Fibroblast of lung (primary cell): ENCODE data around the gene PUM2. TPM values are rescaled to one million over a fixed set of nuclear protein-coding genes. Genes with fewer than 3 reads are reported as not detected.

Source experiments
- DNase-seq, 2 donors: peaks; one replicate each; pipeline versions ENCODE4 v3.0.0 to v3.0.0-alpha.2; 2010; ENCODE audit warnings: low read depth in 2 of 2
- H2AFZ ChIP-seq: 2 replicates; pipeline ENCODE4 v1.5.1; 2012; ENCODE audit warnings: low read length, control low read depth, inconsistent platforms
- H3K27ac ChIP-seq: 2 replicates; pipeline ENCODE4 v1.5.1; 2011; ENCODE audit warnings: low read length, control low read depth; ENCODE audit not compliant: insufficient read depth
- H3K27me3 ChIP-seq: 2 replicates; pipeline ENCODE4 v1.5.1; 2011; ENCODE audit warnings: mild to moderate bottlenecking, low read length; ENCODE audit not compliant: control insufficient read depth, insufficient read depth
- H3K36me3 ChIP-seq: 2 replicates; pipeline ENCODE4 v1.5.1; 2011; ENCODE audit warnings: low read length; ENCODE audit not compliant: control insufficient read depth, insufficient read depth
- H3K4me1 ChIP-seq: 2 replicates; pipeline ENCODE4 v1.5.1; 2011; ENCODE audit warnings: low read length; ENCODE audit not compliant: control insufficient read depth, insufficient read depth; ENCODE audit errors: extremely low read depth
- H3K4me2 ChIP-seq: 2 replicates; pipeline ENCODE4 v1.5.1; 2011; ENCODE audit warnings: low read length, control low read depth; ENCODE audit not compliant: insufficient read depth; ENCODE audit errors: extremely low read depth
- H3K4me3 ChIP-seq, 4 experiments: fragments of 200-600 bp in 1 of 4; sonication (generic) in 1 of 4; replicated peaks in 1 of 4; 2 replicates each; pipeline ENCODE4 v1.5.1; 2011 to 2016; ENCODE audit warnings: low read length in 4 of 4, low read depth in 3 of 4, mild to moderate bottlenecking in 3 of 4, control low read depth in 2 of 4, inconsistent platforms in 1 of 4, mixed read lengths in 1 of 4; ENCODE audit not compliant: insufficient read depth in 1 of 4; ENCODE audit errors: control extremely low read depth in 1 of 4
- H3K79me2 ChIP-seq: 2 replicates; pipeline ENCODE4 v1.5.1; 2012; ENCODE audit warnings: mild to moderate bottlenecking, low read length, inconsistent platforms; ENCODE audit not compliant: control insufficient read depth, insufficient read depth
- H3K9ac ChIP-seq: 2 replicates; pipeline ENCODE4 v1.5.1; 2011; ENCODE audit warnings: mild to moderate bottlenecking, low read length, control low read depth; ENCODE audit not compliant: insufficient read depth
- H3K9me3 ChIP-seq: 2 replicates; pipeline ENCODE4 v1.5.1; 2012; ENCODE audit warnings: low read depth, low read length; ENCODE audit not compliant: control insufficient read depth, insufficient read depth
- H4K20me1 ChIP-seq: 2 replicates; pipeline ENCODE4 v1.5.1; 2011; ENCODE audit warnings: low read length; ENCODE audit not compliant: control insufficient read depth, insufficient read depth; ENCODE audit errors: extremely low read depth
- EZH2 ChIP-seq: IDR thresholded peaks from 2 replicates; pipeline ENCODE4 v1.5.1; 2012; ENCODE audit warnings: low read length, control low read depth, mild to moderate bottlenecking; ENCODE audit errors: missing control alignments
- polyA plus RNA-seq, 2 donors: library from polyadenylated mRNA; depleted of rRNA in 1 of 2; stranded (reverse) in 1 of 2; unstranded in 1 of 2; fragments of >200 nt; gene quantifications; 2 replicates each; pipeline ENCODE4 v1.2.1, GENCODE V29; 2011 to 2012; ENCODE audit warnings: missing spikeins in 1 of 2
- total RNA-seq: library from RNA; depleted of rRNA; stranded (reverse); fragments of >200 nt; gene quantifications from 2 replicates; pipeline ENCODE4 v1.2.1, GENCODE V29; 2014
- TF ChIP-seq, protein P1 (sequence below), 2 donors: IDR thresholded peaks in 1 of 2; conservative IDR thresholded peaks in 1 of 2; 1 replicate in 1 of 2; 2 replicates in 1 of 2; pipeline ENCODE4 v1.5.1; 2011 to 2012; ENCODE audit warnings: low read length in 2 of 2, control low read depth in 1 of 2, inconsistent platforms in 1 of 2, low read depth in 1 of 2, mild to moderate bottlenecking in 1 of 2

PUM2 gene
- total and polyA plus RNA-seq, 2 donors (not counting 1 experiment from before 2014, with no cell fraction given): 48.2 to 54.2 TPM

GRCh38 chr2:20211860-20212458 is 138.7 kb downstream of the PUM2 start:
- no peaks in the 10 kb centered on the region for H3K36me3 ChIP-seq
- H3K4me2 ChIP-seq: no peak overlapping the region
- H3K9ac ChIP-seq: no peak overlapping the region
- H3K27ac ChIP-seq: no peak overlapping the region
- H3K4me3 ChIP-seq: no peak overlapping the region
- H3K9me3 ChIP-seq: no peaks in the 10 kb centered on the region
- H3K4me1 ChIP-seq: peaks cover 2% of the 10 kb centered on the region
- no peaks in the 10 kb centered on the region for H4K20me1 ChIP-seq
- DNase-seq: no peak
- no peak overlapping the region for H2AFZ ChIP-seq
- H3K27me3 ChIP-seq: no peaks in the 10 kb centered on the region
- TF ChIP-seq, protein P1, sequence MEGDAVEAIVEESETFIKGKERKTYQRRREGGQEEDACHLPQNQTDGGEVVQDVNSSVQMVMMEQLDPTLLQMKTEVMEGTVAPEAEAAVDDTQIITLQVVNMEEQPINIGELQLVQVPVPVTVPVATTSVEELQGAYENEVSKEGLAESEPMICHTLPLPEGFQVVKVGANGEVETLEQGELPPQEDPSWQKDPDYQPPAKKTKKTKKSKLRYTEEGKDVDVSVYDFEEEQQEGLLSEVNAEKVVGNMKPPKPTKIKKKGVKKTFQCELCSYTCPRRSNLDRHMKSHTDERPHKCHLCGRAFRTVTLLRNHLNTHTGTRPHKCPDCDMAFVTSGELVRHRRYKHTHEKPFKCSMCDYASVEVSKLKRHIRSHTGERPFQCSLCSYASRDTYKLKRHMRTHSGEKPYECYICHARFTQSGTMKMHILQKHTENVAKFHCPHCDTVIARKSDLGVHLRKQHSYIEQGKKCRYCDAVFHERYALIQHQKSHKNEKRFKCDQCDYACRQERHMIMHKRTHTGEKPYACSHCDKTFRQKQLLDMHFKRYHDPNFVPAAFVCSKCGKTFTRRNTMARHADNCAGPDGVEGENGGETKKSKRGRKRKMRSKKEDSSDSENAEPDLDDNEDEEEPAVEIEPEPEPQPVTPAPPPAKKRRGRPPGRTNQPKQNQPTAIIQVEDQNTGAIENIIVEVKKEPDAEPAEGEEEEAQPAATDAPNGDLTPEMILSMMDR (conservative IDR thresholded peaks at IDR 0.05 in 1 of 2, IDR thresholded peaks at IDR 0.05 in 1 of 2; ENCODE audit: low read depth in 1 of 2, low read length in 2 of 2): no peak
- TF ChIP-seq EZH2: no peak
- no peaks in the 10 kb centered on the region for H3K79me2 ChIP-seq

DNA sequence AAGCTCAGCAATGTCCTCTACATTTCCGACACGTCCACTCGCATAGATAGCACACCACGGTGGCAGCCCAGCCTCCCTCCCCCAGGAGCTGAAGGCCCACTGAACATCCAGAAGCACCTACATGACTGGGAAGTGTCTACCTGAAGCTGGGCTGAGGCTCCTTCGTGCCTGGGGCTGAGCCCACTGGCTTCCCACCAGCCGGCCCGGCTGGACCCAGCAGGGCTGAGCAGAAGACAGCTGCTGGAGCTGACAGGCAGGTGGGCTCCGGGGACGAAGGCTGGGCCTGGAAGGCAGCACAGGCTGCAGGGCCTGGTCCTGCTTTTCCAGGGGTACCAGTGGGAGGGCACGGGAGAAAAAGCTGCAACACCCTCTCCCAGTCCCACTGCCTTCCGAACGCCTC is 139.2 kb downstream of the PUM2 start:
- Histone ChIP-seq H3K4me3 (no peak overlapping the region), H3K4me1 (peaks cover 2% of the 10 kb centered on the region), H3K79me2 (no peaks in the 10 kb centered on the region), H3K36me3 (no peaks in the 10 kb centered on the region), H3K4me2 (no peak overlapping the region), H3K27me3 (no peaks in the 10 kb centered on the region), H4K20me1 (no peaks in the 10 kb centered on the region), H3K9me3 (no peaks in the 10 kb centered on the region), H2AFZ (no peak overlapping the region), H3K27ac (no peak overlapping the region), H3K9ac (no peak overlapping the region)
- no peak for TF ChIP-seq EZH2
- TF ChIP-seq, protein P1 (conservative IDR thresholded peaks at IDR 0.05 in 1 of 2, IDR thresholded peaks at IDR 0.05 in 1 of 2; ENCODE audit: low read depth in 1 of 2, low read length in 2 of 2): no peak
- DNase-seq: no peak

- no peak overlapping the region for H3K4me3 ChIP-seq
- H3K9me3 ChIP-seq: no peaks in the 10 kb centered on the region
- H3K36me3 ChIP-seq: no peaks in the 10 kb centered on the region
- H3K4me2 ChIP-seq: no peak overlapping the region
- no peaks in the 10 kb centered on the region for H3K79me2 ChIP-seq
- no peaks in the 10 kb centered on the region for H3K27me3 ChIP-seq
- H3K4me1 ChIP-seq: peaks cover 2% of the 10 kb centered on the region
- DNase-seq: no peak
- H3K27ac ChIP-seq: no peak overlapping the region
- H4K20me1 ChIP-seq: no peaks in the 10 kb centered on the region
- H2AFZ ChIP-seq: no peak overlapping the region
- TF ChIP-seq, protein P1 (conservative IDR thresholded peaks at IDR 0.05 in 1 of 2, IDR thresholded peaks at IDR 0.05 in 1 of 2; ENCODE audit: low read depth in 1 of 2, low read length in 2 of 2): no peak
- no peak for TF ChIP-seq EZH2
- H3K9ac ChIP-seq: no peak overlapping the region
Observed at GRCh38 chr2:20210462-20210861, 140.2 kb downstream of the PUM2 start.
